DND-41 (cell line): Measurements from ENCODE around the gene RHOH.
A peak's percentile ranks its signal among the peaks of the same experiment; 100 is the strongest.

Experiments
- ATAC-seq: fragments of 200-7000 bp; cut with Tn5 transposase; 3 replicates; pipeline ENCODE4 v1.9.1; 2021; ENCODE audit warnings: low read depth; ENCODE audit not compliant: insufficient read depth
- DNase-seq: peaks from one replicate; pipeline ENCODE4 v3.0.0-alpha.2; 2020
- H2AFZ ChIP-seq: 2 replicates; pipeline ENCODE4 v1.6.0; 2012; ENCODE audit warnings: low read depth, low read length
- H3K27ac ChIP-seq: 2 replicates; pipeline ENCODE4 v1.5.1; 2012; ENCODE audit warnings: low read length, inconsistent platforms
- H3K27me3 ChIP-seq: fragments of 200-600 bp; sonication (generic); 2 replicates; pipeline ENCODE4 v1.6.0; 2012; ENCODE audit warnings: low read length, mild to moderate bottlenecking, inconsistent platforms; ENCODE audit not compliant: insufficient read depth, poor library complexity
- H3K36me3 ChIP-seq: 2 replicates; pipeline ENCODE4 v1.5.1; 2012; ENCODE audit warnings: low read length, inconsistent platforms; ENCODE audit not compliant: insufficient read depth
- H3K4me1 ChIP-seq: 2 replicates; pipeline ENCODE4 v1.5.1; 2012; ENCODE audit warnings: mild to moderate bottlenecking, low read length; ENCODE audit not compliant: insufficient read depth
- H3K4me2 ChIP-seq: 2 replicates; pipeline ENCODE4 v1.6.0; 2012; ENCODE audit warnings: mild to moderate bottlenecking, moderate library complexity, low read length, inconsistent platforms; ENCODE audit not compliant: insufficient read depth
- H3K4me3 ChIP-seq, 2 experiments: fragments of 200-600 bp in 1 of 2; shearing (Covaris generic) in 1 of 2; 2 replicates each; pipeline ENCODE4 v1.5.1; 2012 to 2016; ENCODE audit warnings: inconsistent platforms in 2 of 2, low read length in 2 of 2, mild to moderate bottlenecking in 2 of 2, low read depth in 1 of 2, moderate library complexity in 1 of 2
- H3K79me2 ChIP-seq: 2 replicates; pipeline ENCODE4 v1.6.0; 2012; ENCODE audit warnings: low read length, inconsistent platforms; ENCODE audit not compliant: insufficient read depth
- H3K9ac ChIP-seq: 2 replicates; pipeline ENCODE4 v1.6.0; 2012; ENCODE audit warnings: low read depth, mild to moderate bottlenecking, inconsistent platforms, low read length, moderate library complexity
- H3K9me3 ChIP-seq: 2 replicates; pipeline ENCODE4 v1.5.1; 2012; ENCODE audit warnings: low read length, moderate library complexity, mild to moderate bottlenecking, inconsistent platforms; ENCODE audit not compliant: insufficient read depth, severe bottlenecking
- H4K20me1 ChIP-seq: 2 replicates; pipeline ENCODE4 v1.6.0; 2012; ENCODE audit warnings: low read length; ENCODE audit not compliant: insufficient read depth
- CTCF ChIP-seq: IDR thresholded peaks from 2 replicates; pipeline ENCODE4 v1.5.1; 2012; ENCODE audit warnings: borderline replicate concordance, low read length, moderate library complexity, mild to moderate bottlenecking; ENCODE audit not compliant: poor library complexity, severe bottlenecking; ENCODE audit errors: extremely low read depth
- EZH2 ChIP-seq: IDR thresholded peaks from 3 replicates; pipeline ENCODE4 v1.6.1; 2012; ENCODE audit warnings: borderline replicate concordance, low read depth, mild to moderate bottlenecking, moderate library complexity, low read length, inconsistent platforms; ENCODE audit not compliant: severe bottlenecking

Gene RHOH

GRCh38 chr4:40283968-40284367, 87.1 kb downstream of the RHOH start:
- DNase-seq: peak; percentile 52
- Histone ChIP-seq H3K9me3 (no peaks in the 10 kb centered on the region), H3K9ac (no peak overlapping the region), H4K20me1 (no peaks in the 10 kb centered on the region), H2AFZ (no peak overlapping the region), H3K79me2 (no peaks in the 10 kb centered on the region), H3K27me3 (no peaks in the 10 kb centered on the region), H3K36me3 (no peaks in the 10 kb centered on the region), H3K4me2 (no peak overlapping the region), H3K4me1 (peaks cover 18% of the 10 kb centered on the region), H3K27ac (no peak overlapping the region), H3K4me3 (no peak overlapping the region)
- peak; percentile 80 for ATAC-seq
- TF ChIP-seq EZH2: no peak
- peak; percentile 14 for TF ChIP-seq CTCF

- H3K36me3 ChIP-seq: no peaks in the 10 kb centered on the region
- no peak overlapping the region for H2AFZ ChIP-seq
- H3K9me3 ChIP-seq: no peaks in the 10 kb centered on the region
- H3K4me2 ChIP-seq: no peak overlapping the region
- no peak overlapping the region for H3K27ac ChIP-seq
- no peaks in the 10 kb centered on the region for H3K79me2 ChIP-seq
- no peaks in the 10 kb centered on the region for H4K20me1 ChIP-seq
- H3K27me3 ChIP-seq: no peaks in the 10 kb centered on the region
- no peak for TF ChIP-seq CTCF
- TF ChIP-seq EZH2: no peak
- no peak overlapping the region for H3K9ac ChIP-seq
- H3K4me1 ChIP-seq: peaks cover 35% of the 10 kb centered on the region
- ATAC-seq: no peak
- no peak overlapping the region for H3K4me3 ChIP-seq
- no peak for DNase-seq
Observed at GRCh38 chr4:40285692-40286091, 88.9 kb downstream of the RHOH start.

- peaks cover 52% of the 10 kb centered on the region for H3K4me1 ChIP-seq
- H3K36me3 ChIP-seq: no peaks in the 10 kb centered on the region
- no peak overlapping the region for H3K4me3 ChIP-seq
- peak overlapping the region; percentile 79 for H3K27ac ChIP-seq
- no peaks in the 10 kb centered on the region for H3K79me2 ChIP-seq
- peak overlapping the region; percentile 12; the same call in 1 of the 2 replicates for H3K9ac ChIP-seq
- DNase-seq: no peak
- no peaks in the 10 kb centered on the region for H3K9me3 ChIP-seq
- H2AFZ ChIP-seq: no peak overlapping the region
- no peaks in the 10 kb centered on the region for H3K27me3 ChIP-seq
- ATAC-seq: no peak
- H4K20me1 ChIP-seq: no peaks in the 10 kb centered on the region
- H3K4me2 ChIP-seq: peak overlapping the region; percentile 32; the same call in 1 of the 2 replicates
- no peak for TF ChIP-seq EZH2
- TF ChIP-seq CTCF: no peak
Observed at GRCh38 chr4:40288566-40288965, 91.7 kb downstream of the RHOH start.
